Astrocyte (in vitro differentiated cells and primary cell): ENCODE results near the gene MLN. TPM values are rescaled to one million over a fixed set of nuclear protein-coding genes. Genes with fewer than 3 reads are reported as not detected.

Experiments used
- DNase-seq: peaks from one replicate; pipeline ENCODE4 v3.0.0-alpha.2; 2010; ENCODE audit warnings: low read depth
- FAIRE-seq: peaks from 2 replicates; lab custom pipeline; 2011; peaks lifted over from hg19 to GRCh38; lab: Jason Lieb, UNC
- H2AFZ ChIP-seq: 2 replicates; pipeline ENCODE4 v1.6.0; 2012; ENCODE audit warnings: low read depth, low read length, inconsistent platforms
- H3K27ac ChIP-seq: 2 replicates; pipeline ENCODE4 v1.5.1; 2011; ENCODE audit warnings: low read depth, low read length, inconsistent platforms
- H3K27me3 ChIP-seq: 2 replicates; pipeline ENCODE4 v1.6.0; 2011; ENCODE audit warnings: low read length, inconsistent platforms; ENCODE audit not compliant: insufficient read depth
- H3K36me3 ChIP-seq: 2 replicates; pipeline ENCODE4 v1.5.1; 2011; ENCODE audit warnings: low read length, inconsistent platforms; ENCODE audit not compliant: insufficient read depth
- H3K4me1 ChIP-seq: 2 replicates; pipeline ENCODE4 v1.5.1; 2011; ENCODE audit warnings: low read length, inconsistent platforms; ENCODE audit not compliant: insufficient read depth
- H3K4me2 ChIP-seq: 2 replicates; pipeline ENCODE4 v1.6.0; 2012; ENCODE audit warnings: low read length, inconsistent platforms
- H3K4me3 ChIP-seq: 2 replicates; pipeline ENCODE4 v1.5.1; 2011; ENCODE audit warnings: low read depth, mild to moderate bottlenecking, low read length, inconsistent platforms; ENCODE audit not compliant: insufficient read depth
- H3K79me2 ChIP-seq: 2 replicates; pipeline ENCODE4 v1.6.0; 2012; ENCODE audit warnings: mild to moderate bottlenecking, low read length, inconsistent platforms; ENCODE audit not compliant: insufficient read depth
- H3K9ac ChIP-seq: 2 replicates; pipeline ENCODE4 v1.6.0; 2012; ENCODE audit warnings: mild to moderate bottlenecking, low read length, inconsistent platforms
- H3K9me3 ChIP-seq: 2 replicates; pipeline ENCODE4 v1.5.1; 2012; ENCODE audit warnings: low read depth, mild to moderate bottlenecking, low read length, inconsistent platforms; ENCODE audit not compliant: insufficient read depth
- H4K20me1 ChIP-seq: 2 replicates; pipeline ENCODE4 v1.6.0; 2012; ENCODE audit warnings: low read length, inconsistent platforms; ENCODE audit not compliant: insufficient read depth
- H3K27ac Mint-ChIP-seq: one replicate; pipeline ENCODE4 v1.8.0; 2021; ENCODE audit warnings: mild to moderate bottlenecking, mixed read lengths; ENCODE audit not compliant: unreplicated experiment
- H3K27me3 Mint-ChIP-seq: one replicate; pipeline ENCODE4 v1.8.0; 2021; ENCODE audit warnings: low read depth, mixed read lengths; ENCODE audit not compliant: unreplicated experiment
- H3K36me3 Mint-ChIP-seq: one replicate; pipeline ENCODE4 v1.8.0; 2021; ENCODE audit warnings: low read depth, mixed read lengths; ENCODE audit not compliant: unreplicated experiment
- H3K4me1 Mint-ChIP-seq: one replicate; pipeline ENCODE4 v1.8.0; 2021; ENCODE audit warnings: low read depth, mixed read lengths; ENCODE audit not compliant: unreplicated experiment
- H3K4me3 Mint-ChIP-seq: one replicate; pipeline ENCODE4 v1.8.0; 2021; ENCODE audit warnings: mild to moderate bottlenecking, moderate library complexity, mixed read lengths; ENCODE audit not compliant: unreplicated experiment
- H3K9me3 Mint-ChIP-seq: one replicate; pipeline ENCODE4 v1.8.0; 2021; ENCODE audit warnings: mild to moderate bottlenecking, mixed read lengths; ENCODE audit not compliant: unreplicated experiment
- CTCF ChIP-seq: IDR thresholded peaks from 2 replicates; pipeline ENCODE4 v1.5.1; 2011; ENCODE audit warnings: low read depth, mild to moderate bottlenecking, inconsistent platforms, low read length, moderate library complexity; ENCODE audit not compliant: insufficient read depth
- EZH2 ChIP-seq: IDR thresholded peaks from 2 replicates; pipeline ENCODE4 v1.6.1; 2012; ENCODE audit warnings: mild to moderate bottlenecking, low read length, inconsistent platforms; ENCODE audit not compliant: insufficient read depth
- total RNA-seq: library from RNA; stranded (reverse); gene quantifications from 2 replicates; pipeline ENCODE4 v1.2.1, GENCODE V29; 2021

Gene MLN
- total RNA-seq, 1 donor from 2014 or later = not detected

- Mint-ChIP-seq H3K36me3 (no peaks in the 10 kb centered on the region), H3K27ac (peak overlapping the region; percentile 79), H3K27me3 (peaks cover 50% of the 10 kb centered on the region), H3K9me3 (no peaks in the 10 kb centered on the region), H3K4me3 (no peak overlapping the region), H3K4me1 (peaks cover 14% of the 10 kb centered on the region)
- H3K4me1 ChIP-seq = peaks cover 4% of the 10 kb centered on the region
- FAIRE-seq (no peak), DNase-seq (no peak)
- no peaks in the 10 kb centered on the region for H4K20me1 ChIP-seq
- H3K4me3 ChIP-seq = no peak overlapping the region
- no peak overlapping the region for H3K9ac ChIP-seq
- peaks cover 4% of the 10 kb centered on the region for H3K27me3 ChIP-seq
- H3K4me2 ChIP-seq = no peak overlapping the region
- H3K9me3 ChIP-seq = no peaks in the 10 kb centered on the region
- no peak overlapping the region for H3K27ac ChIP-seq
- H3K36me3 ChIP-seq = no peaks in the 10 kb centered on the region
- no peak overlapping the region for H2AFZ ChIP-seq
- TF ChIP-seq CTCF = no peak
- no peak for TF ChIP-seq EZH2
- no peaks in the 10 kb centered on the region for H3K79me2 ChIP-seq
Observed at GRCh38 chr6:33824461-33825154, 20.8 kb upstream of the MLN start.

DNA sequence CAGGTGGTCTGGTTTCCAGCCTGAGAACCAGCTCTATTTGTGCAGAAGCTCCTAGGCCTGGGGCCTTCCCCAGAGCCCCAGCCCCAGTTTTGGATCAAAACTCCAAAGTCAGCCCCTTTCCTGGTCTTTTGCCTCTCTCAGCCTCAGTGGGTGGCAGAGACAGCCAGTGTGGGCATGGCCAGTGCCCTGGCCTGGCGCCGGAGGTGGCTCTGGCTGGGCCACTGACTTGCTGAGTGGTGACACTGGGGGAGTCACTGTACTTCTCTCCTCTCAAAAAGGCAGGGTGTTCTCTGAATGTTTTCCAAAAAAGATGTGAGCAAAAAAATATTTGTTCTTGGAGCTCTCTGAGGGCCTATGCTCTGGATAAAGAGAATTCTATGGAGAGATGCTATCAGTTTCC lies 20.0 kb upstream of the MLN start:
- Histone ChIP-seq H3K4me2 (no peak overlapping the region), H3K9me3 (no peaks in the 10 kb centered on the region), H3K27ac (no peak overlapping the region), H3K27me3 (peaks cover 4% of the 10 kb centered on the region), H3K79me2 (no peaks in the 10 kb centered on the region), H3K4me1 (peaks cover 4% of the 10 kb centered on the region), H3K4me3 (no peak overlapping the region), H3K36me3 (no peaks in the 10 kb centered on the region), H4K20me1 (no peaks in the 10 kb centered on the region), H2AFZ (no peak overlapping the region), H3K9ac (no peak overlapping the region)
- peaks cover 56% of the 10 kb centered on the region for H3K27me3 Mint-ChIP-seq
- no peak overlapping the region for H3K4me3 Mint-ChIP-seq
- no peak overlapping the region for H3K27ac Mint-ChIP-seq
- FAIRE-seq (no peak), DNase-seq (no peak)
- TF ChIP-seq CTCF (no peak), EZH2 (no peak)
- H3K4me1 Mint-ChIP-seq = peaks cover 11% of the 10 kb centered on the region
- H3K36me3 Mint-ChIP-seq = no peaks in the 10 kb centered on the region
- no peaks in the 10 kb centered on the region for H3K9me3 Mint-ChIP-seq
